ENCODE data around the gene HSPB9.

Gene HSPB9

GRCh38 chr17:42101513-42102292 is 20.9 kb upstream of the HSPB9 start:
- DNase-seq (ENCODE audit: low spot score), result peak; percentile 42

DNA sequence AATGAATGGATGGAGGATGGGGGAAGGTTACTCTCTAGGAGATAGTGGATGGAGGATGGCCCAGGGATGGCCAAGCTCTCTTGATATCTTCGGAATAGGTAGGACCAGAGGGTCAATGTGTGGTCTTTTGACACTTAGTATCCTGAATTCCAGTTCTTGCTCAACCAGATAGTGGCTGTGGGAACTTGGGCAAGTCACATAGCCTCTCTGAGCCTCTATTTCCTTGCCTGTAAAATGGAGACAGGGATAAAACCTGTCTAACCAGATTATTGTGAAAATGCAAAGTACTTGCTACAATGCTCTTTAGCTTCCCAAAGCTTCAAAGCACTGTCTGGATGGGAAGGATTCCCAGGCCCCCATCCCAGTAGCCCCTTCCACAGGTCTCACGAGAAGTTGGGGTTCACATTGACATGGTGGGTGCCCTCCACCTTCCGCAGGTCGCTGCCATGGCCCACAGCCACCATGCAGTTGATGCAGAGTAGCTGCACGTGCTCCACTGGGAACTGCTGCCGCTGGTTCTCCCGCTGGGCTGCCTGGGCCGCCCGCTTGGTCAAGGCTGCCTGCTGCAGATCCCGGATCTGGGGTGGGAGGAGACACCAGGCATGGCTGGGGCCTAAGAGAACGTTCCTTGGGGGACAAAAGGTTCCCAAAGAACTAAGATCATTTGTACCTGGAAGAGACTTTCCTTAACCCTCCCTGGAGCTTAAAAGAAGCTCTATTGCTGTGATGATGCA is 19.2 kb upstream of the HSPB9 start:
- no peak for DNase-seq (ENCODE audit: low spot score)

GRCh38 chr17:42104264-42104663 is 18.3 kb upstream of the HSPB9 start:
- DNase-seq (ENCODE audit: low spot score), result no peak

DNA sequence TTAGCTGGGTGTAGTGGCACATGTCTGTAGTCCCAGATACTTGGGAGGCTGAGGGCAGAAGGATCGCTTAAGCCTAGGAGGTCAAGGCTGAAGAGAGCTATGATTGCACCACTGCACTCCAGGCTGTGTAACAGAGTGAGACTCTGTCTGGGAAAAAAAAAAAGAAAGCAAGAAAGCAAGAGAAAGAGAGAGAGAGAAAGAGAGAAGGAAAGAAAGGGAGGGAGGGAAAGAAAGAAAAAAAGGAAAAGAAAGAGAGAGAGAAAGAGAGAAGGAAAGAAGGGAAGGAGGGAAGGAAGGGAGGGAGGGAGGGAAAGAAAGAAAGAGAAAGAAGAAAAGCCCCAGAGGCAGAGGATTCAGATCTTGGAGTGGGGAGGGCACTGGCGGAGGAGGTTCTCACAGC is 16.6 kb upstream of the HSPB9 start:
- DNase-seq (ENCODE audit: low spot score), result no peak

DNA sequence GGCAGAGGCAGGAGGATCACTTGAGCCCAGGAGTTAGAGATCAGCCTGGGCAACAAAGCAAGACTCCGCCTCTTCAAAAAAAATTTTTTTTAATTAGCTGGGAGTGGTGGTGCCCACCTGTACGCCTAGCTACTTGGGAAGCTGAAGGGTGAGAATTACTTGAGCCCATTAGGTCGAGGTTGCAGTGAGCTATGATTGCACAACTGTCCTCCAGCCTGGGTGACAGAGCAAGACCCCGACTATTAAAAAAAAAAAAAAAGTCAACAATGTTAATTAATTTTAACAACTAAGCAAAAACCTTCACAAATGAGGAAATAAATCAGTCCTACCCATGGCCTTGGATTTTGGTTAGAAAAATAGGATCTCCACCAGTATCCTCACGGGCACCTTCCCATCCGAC is 15.5 kb upstream of the HSPB9 start:
- no peak for DNase-seq (ENCODE audit: low spot score)

DNA sequence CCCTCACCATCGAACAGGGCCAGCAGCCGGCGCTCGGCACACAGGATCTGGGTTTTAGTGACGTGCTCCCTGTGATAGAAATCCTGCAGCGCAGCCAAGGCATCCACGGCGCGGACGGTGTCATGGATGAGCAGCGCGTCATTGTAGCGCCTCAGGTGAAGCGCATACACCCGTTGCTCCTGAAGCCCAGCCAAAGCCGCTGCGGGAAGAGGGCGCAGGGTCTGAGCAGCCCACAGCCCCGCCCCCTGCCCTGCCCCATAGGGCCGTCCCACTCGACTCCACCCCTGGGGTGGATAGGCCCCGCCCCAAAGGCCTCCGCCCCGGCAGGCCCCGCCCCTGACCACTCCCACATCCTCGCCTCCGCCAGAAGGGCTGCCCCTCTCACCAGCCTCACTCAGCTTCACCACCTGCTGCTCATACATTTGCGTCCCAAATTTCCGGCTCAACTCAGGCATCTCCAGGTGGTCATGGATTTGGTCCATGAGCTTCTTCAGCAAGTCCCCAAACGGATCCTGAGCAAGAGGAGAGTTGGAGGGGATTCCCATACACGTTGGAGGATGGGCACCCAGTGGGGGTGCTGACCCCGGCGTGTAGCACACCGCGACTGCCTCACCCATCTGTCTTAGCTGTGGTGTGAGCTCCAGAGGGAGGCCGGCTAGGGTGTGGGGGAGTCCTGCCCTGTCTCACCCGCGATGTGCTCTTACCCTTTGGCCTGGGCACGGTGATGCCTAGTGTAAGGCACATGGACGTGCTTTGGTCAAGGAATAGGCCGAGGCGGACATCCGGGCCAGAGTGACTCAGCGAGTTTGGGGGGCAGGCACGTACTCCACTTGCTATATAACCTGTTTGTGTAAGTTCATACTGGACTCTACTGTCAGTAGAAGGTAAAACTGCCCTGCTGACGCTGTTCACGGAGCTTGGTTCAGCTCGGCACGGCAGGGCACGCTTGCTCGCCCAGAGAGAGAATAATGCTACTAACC is 14.7 kb upstream of the HSPB9 start:
- DNase-seq (ENCODE audit: low spot score), result peak; percentile 29

DNA sequence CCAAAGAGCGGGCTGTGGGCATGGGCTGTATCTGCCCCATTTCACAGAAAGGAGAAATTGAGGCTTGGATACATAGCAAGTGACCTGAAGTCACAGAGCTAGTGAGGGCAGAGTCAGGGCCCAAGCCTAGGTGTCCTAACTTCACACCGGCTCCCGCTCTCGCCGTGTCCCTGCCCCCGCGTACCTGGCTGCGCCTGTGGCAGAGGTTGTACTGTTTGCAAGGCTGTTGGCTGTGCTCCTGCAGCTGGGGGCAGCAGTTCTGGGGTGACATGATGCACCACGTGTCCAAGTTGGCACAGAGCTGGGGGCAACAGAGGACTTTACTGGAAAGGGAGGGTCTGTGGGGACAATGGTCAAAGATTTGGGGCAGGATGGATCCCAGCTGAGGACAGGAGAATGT is 13.5 kb upstream of the HSPB9 start:
- DNase-seq (ENCODE audit: low spot score), result no peak

DNA sequence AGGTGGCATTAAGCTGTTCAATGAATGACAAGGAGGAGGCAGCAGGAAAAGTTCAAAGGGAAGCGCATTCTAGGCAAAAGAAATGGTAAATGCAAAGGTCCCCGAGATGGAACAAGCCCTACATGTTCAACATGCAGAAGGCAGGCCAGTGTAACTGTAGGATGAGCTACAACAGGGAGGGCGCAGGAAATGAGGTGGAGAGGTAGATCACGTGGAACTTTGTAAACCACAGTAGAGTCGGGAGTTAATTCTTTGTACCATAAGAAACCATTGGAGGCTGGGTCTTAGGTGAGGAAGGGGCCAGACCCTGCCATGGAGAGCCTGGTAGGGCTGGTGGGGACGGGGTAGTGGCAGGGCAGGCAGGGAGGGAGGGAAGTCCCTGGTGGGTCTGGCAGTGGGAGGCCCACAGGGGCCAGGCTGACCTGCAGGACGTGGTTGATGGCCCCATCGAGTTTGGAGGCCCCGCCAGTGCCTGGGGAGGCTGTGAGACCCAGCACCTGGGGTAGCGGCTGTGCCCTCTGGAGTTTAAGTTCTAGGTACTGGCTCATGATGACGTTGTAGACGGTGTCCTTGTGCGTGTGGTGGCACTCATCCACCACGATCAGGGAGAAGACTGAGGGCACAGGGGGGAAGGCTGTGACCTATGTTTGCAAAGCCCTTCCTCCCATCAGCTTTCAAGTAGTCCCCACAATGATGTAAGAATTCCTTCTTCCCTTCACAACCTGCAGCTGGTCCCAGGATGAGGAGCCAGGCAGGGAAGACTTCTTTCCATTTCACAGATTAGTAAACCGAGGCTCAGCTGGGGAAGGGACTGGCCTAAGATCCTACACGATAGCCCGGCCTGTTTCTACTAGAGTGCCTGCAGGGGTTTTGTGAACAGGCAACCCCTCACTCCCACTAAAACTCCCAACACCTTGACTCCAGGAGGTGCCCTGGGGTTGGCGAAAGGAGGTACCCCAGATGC is 12.0 kb upstream of the HSPB9 start:
- DNase-seq (ENCODE audit: low spot score), result no peak

- DNase-seq (ENCODE audit: low spot score), result no peak
These were observed 11.4 kb upstream of the HSPB9 start for GRCh38 chr17:42111265-42111636.

- peak; percentile 29 for DNase-seq (ENCODE audit: low spot score)
These were observed 10.6 kb upstream of the HSPB9 start for GRCh38 chr17:42111871-42112551.

- peak; percentile 75 for DNase-seq (ENCODE audit: low spot score)
These were observed 9.9 kb upstream of the HSPB9 start, which contains the start of gene DHX58 for GRCh38 chr17:42112552-42113176. TSS of gene DHX58 (minus strand) at chr17:42112714. CDS start at chr17:42111892, 822 bp downstream.

DNA sequence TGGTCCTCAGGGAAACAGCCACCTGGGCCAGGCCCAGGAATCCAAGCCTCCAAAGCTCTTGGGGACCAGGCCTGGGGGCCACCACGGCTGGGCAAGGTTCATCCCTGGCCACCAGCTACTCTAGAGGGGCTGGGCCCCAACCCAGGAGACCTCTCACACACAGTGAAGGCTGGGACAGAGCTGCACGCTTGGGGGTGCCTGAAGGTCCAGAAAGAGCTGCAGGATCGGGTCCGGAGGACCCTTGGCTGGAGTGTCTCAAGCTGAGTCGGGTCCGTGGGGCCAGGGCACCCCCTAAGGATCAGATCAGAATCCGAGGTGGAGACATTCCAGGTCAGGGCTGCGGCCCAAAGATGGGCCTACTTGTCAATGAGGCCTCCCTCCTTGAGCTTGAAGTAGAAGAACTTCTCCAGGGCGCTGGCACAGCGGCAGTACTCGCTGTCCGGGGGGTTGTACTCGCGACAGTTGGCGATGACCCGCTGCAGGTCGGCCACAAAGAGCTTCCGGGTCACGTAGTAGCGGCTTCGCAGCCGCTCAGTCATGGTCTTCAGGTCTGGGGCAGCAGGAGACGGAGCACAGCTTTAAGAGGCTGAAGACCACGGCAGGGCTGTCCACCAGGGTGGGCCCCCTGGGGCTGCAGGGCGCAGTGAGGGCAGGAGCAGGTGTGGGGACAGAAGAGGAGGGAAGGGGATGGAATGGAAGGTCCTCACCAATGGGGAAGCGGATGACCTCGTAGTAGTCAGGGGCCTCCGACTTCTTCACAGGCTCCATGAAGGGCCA is 9.1 kb upstream of the HSPB9 start:
- no peak for DNase-seq (ENCODE audit: low spot score)

DNA sequence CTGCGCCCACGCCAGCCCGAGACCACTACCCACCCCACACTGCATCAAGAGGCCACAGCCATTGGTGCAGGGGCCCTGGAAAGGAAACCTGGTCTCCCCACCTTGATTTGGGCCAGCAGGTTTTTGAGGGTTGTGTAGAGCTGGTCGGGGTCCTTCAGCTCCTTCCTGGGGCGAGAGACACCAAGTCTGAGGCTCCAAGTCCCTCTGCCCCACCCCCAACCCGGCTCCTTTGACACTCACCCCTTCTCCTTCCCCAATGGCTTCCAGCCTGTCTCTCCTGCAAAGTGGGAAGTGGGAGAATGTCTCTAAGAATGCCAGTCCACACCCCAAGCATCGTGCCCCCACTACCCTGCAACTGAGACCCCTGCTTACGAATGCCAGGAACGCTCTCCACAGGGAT is 8.5 kb upstream of the HSPB9 start:
- DNase-seq (ENCODE audit: low spot score), result no peak

DNA sequence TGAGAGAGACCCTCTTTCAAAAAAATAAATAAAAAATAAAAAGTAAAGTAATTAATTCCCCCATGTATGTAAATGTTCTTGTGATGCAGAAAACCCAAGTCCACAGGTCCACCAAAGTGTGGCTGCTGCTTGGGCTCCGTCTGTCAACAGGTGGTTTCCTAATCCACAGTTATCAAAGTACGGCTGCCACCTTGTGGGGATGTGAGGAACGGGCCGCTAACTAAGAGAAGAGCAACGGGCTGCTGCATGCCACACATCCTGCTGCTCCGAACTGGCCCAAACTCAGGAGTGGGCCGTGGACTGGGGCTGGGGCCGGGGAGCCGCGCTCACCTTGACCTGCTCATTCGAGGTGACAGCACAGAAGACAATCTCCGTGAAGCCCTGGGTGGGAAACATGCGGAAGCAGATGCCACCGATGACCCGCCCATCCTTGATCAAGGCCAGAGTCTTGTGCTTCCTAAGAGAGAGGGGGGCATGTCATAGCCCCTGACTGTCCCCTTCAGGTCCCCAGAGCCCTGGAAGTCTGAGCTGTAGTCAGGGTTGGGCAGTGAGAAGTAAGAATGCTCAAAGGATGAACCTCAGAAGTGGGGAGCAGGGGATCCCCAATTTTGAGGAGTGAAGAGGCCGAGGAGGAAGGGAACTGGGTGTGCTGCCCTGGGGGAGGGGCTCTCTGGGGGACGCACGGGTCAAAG is 5.8 kb upstream of the HSPB9 start:
- DNase-seq (ENCODE audit: low spot score), result peak; percentile 83

GRCh38 chr17:42117397-42118125 is 5.0 kb upstream of the HSPB9 start:
- DNase-seq (ENCODE audit: low spot score), result no peak

DNA sequence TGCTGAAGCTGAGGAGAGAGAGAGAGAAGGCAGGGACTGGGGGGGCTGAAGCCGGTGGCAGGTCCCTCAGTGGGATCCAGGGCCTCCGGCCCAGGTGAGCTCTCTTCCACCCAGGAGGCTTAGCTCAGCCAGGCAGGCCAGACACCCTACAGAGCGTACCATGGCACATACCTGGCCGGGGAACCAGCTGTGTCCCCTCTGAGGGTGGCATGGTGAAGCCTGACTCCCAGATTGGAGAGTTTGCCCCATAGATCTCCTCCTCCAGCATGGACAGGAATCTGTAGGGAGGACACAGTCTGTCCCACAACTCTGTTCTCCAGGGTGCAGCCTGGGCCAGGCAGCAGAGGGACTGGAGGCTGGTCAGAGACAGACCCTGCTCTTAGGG is 4.5 kb upstream of the HSPB9 start:
- no peak for DNase-seq (ENCODE audit: low spot score)

GRCh38 chr17:42118545-42118944 is 4.1 kb upstream of the HSPB9 start:
- DNase-seq (ENCODE audit: low spot score), result no peak

DNA sequence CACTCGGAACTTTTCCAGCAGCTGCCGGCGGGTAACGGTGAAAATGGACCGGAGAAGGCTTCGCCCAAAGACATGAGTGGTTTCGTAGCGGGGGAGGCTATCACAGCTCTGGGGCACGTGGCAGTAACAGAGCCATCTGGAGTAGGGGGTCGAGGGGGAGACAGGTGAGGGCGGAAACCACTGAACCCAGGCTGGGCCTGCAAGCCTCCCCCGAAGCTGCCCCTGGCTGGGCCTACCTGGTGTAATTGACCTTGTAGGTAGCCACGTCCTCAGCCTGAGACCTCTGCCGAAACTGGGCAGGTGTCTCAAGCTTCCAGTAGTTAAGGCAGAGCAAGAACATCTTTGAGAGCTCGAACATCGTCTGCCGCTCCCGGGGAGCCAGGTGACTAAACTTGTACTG is 3.3 kb upstream of the HSPB9 start:
- no peak for DNase-seq (ENCODE audit: low spot score)

All from pons (tissue), 1 donor.